HG03066 (cell line): Measurements from ENCODE around the gene FGF11.
A peak's percentile ranks its signal among the peaks of the same experiment; 100 is the strongest.

Experiments used
- ATAC-seq: cut with Tn5 transposase; IDR thresholded peaks from one replicate; pipeline ENCODE4 v1.9.1; 2021; ENCODE audit warnings: low read depth; ENCODE audit not compliant: unreplicated experiment

Gene FGF11

GRCh38 chr17:7439462-7440112 lies at the start of gene FGF11:
Gene FGF11 (plus strand): TSS chr17:7439512. CDS start chr17:7439621, 109 bp downstream.
- ATAC-seq: no peak

- no peak for ATAC-seq
Measured at GRCh38 chr17:7389924-7390910, 49.1 kb upstream of the FGF11 start.

- no peak for ATAC-seq
Measured at GRCh38 chr17:7391307-7391706, 48.0 kb upstream of the FGF11 start.

GRCh38 chr17:7392696-7393612 lies 46.4 kb upstream of the FGF11 start:
- ATAC-seq: no peak

GRCh38 chr17:7393613-7394451 lies 45.5 kb upstream of the FGF11 start:
- ATAC-seq: peak; percentile 44

- peak; percentile 75 for ATAC-seq
Measured at GRCh38 chr17:7394452-7395191, 44.7 kb upstream of the FGF11 start, which contains the start of gene PLSCR3. Gene PLSCR3 (minus strand): TSS chr17:7394525. CDS start chr17:7394110, 415 bp downstream.

GRCh38 chr17:7396147-7396546 lies 43.2 kb upstream of the FGF11 start:
- no peak for ATAC-seq

- ATAC-seq: no peak
Measured at GRCh38 chr17:7398612-7399011, 40.7 kb upstream of the FGF11 start.

GRCh38 chr17:7403043-7403726 lies 36.1 kb upstream of the FGF11 start:
- ATAC-seq: no peak

- peak; percentile 14 for ATAC-seq
Measured at GRCh38 chr17:7403727-7403976, 35.7 kb upstream of the FGF11 start.

GRCh38 chr17:7403977-7404736 lies 35.2 kb upstream of the FGF11 start, which contains the start of gene TMEM256:
Gene TMEM256 (minus strand): TSS chr17:7404097. CDS start chr17:7404084, 13 bp downstream.
- peak; percentile 87 for ATAC-seq

GRCh38 chr17:7404737-7405349 lies 34.5 kb upstream of the FGF11 start:
- ATAC-seq: peak; percentile 8

- ATAC-seq: no peak
Measured at GRCh38 chr17:7405350-7406234, 33.7 kb upstream of the FGF11 start.

GRCh38 chr17:7406235-7406825 lies 33.0 kb upstream of the FGF11 start:
- no peak for ATAC-seq

- no peak for ATAC-seq
Measured at GRCh38 chr17:7407082-7407481, 32.2 kb upstream of the FGF11 start.
